GM21529 (cell line): Measurements from ENCODE around the gene CBX8.
A peak's percentile ranks its signal among the peaks of the same experiment; 100 is the strongest.

ENCODE experiments used
- ATAC-seq: cut with Tn5 transposase; IDR thresholded peaks from one replicate; pipeline ENCODE4 v1.9.1; 2021; ENCODE audit not compliant: unreplicated experiment

Gene CBX8

GRCh38 chr17:79796763-79797491, at the start of gene CBX8:
CBX8 (minus strand) TSS chr17:79797077; CDS start chr17:79796998, 79 bp downstream.
- ATAC-seq, result peak; percentile 82

- no peak for ATAC-seq
Observed at GRCh38 chr17:79845601-79845949, 48.7 kb upstream of the CBX8 start.

GRCh38 chr17:79844869-79845600, 48.2 kb upstream of the CBX8 start:
- ATAC-seq, result no peak

GRCh38 chr17:79843816-79844800, 47.2 kb upstream of the CBX8 start:
- no peak for ATAC-seq

GRCh38 chr17:79843474-79843815, 46.6 kb upstream of the CBX8 start:
- no peak for ATAC-seq

- no peak for ATAC-seq
Observed at GRCh38 chr17:79842656-79843473, 46.0 kb upstream of the CBX8 start.

- ATAC-seq, result no peak
Observed at GRCh38 chr17:79842136-79842655, 45.3 kb upstream of the CBX8 start.

GRCh38 chr17:79841369-79842135, 44.7 kb upstream of the CBX8 start:
- no peak for ATAC-seq

GRCh38 chr17:79840989-79841286, 44.1 kb upstream of the CBX8 start:
- ATAC-seq, result no peak

- ATAC-seq, result no peak
Observed at GRCh38 chr17:79840269-79840988, 43.6 kb upstream of the CBX8 start.

- ATAC-seq, result peak; percentile 58
Observed at GRCh38 chr17:79839356-79840268, 42.7 kb upstream of the CBX8 start, which contains the start of gene CBX4. CBX4 (minus strand) TSS chr17:79839440; CDS start chr17:79839251, 189 bp downstream.

GRCh38 chr17:79838522-79839274, 41.8 kb upstream of the CBX8 start:
- peak; percentile 17 for ATAC-seq

GRCh38 chr17:79837888-79838521, 41.1 kb upstream of the CBX8 start:
- ATAC-seq, result no peak

GRCh38 chr17:79836972-79837887, 40.4 kb upstream of the CBX8 start:
- no peak for ATAC-seq

GRCh38 chr17:79836510-79836971, 39.7 kb upstream of the CBX8 start:
- no peak for ATAC-seq
